Mammary epithelial cell (primary cell): Measurements from ENCODE around the gene DPP10.

ENCODE experiments used
- CTCF ChIP-seq, 2 donors: IDR thresholded peaks in 1 of 2; conservative IDR thresholded peaks in 1 of 2; 2 replicates each; pipeline ENCODE4 v1.5.1; 2011 to 2012; ENCODE audit warnings: inconsistent platforms in 2 of 2, low read length in 2 of 2, mild to moderate bottlenecking in 2 of 2, control low read depth in 1 of 2, low read depth in 1 of 2; ENCODE audit not compliant: insufficient read depth in 1 of 2; ENCODE audit errors: extremely low read depth in 1 of 2
- EZH2 ChIP-seq: IDR thresholded peaks from 2 replicates; pipeline ENCODE4 v1.6.1; 2012; ENCODE audit warnings: low read length, inconsistent platforms, borderline replicate concordance

GRCh38 chr2:114426756-114427155, 15.7 kb upstream of the DPP10 start:
- no peak for TF ChIP-seq CTCF (conservative IDR thresholded peaks at IDR 0.05 in 1 of 2, IDR thresholded peaks at IDR 0.05 in 1 of 2; ENCODE audit: extremely low read depth in 1 of 2, insufficient read depth in 1 of 2, low read depth in 1 of 2, low read length in 2 of 2)
- TF ChIP-seq EZH2: no peak
